ENCODE data around the gene KANK2. TPM values are rescaled to one million over a fixed set of nuclear protein-coding genes. Genes with fewer than 3 reads are reported as not detected.

The KANK2 gene
- total RNA-seq, 1 experiment from 2014 or later: 27.8 TPM

DNA sequence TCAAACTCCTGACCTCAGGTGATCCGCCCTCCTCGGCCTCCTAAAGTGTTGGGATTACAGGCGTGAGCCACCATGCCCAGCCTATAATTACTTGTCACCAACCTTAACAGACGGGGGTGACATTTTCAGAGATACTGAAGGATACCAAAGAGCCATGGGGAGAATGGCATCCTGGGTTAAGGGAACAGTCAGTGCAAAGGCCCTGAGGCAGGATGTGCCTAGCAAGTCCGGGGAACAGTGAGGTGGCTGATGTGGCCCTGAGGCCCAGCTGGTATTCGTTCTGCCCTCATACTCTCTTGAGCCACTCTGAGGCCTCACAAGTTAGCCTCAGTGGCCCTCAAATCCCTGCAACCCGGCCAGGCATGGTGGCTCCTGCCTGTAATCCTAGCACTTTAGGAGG, 27.1 kb upstream of the KANK2 start:
- H3K27ac Mint-ChIP-seq (ENCODE audit: unreplicated experiment): no peak overlapping the region
- intact Hi-C loops (cut with micrococcal nuclease; ENCODE audit: unreplicated experiment): no loop called here
- H3K4me3 Mint-ChIP-seq (ENCODE audit: low read depth, unreplicated experiment): no peak overlapping the region
- peaks cover 3% of the 10 kb centered on the region for H3K9me3 Mint-ChIP-seq (ENCODE audit: low read depth, unreplicated experiment)
- CTCF ChIA-PET: no interaction called here
- no peaks in the 10 kb centered on the region for H3K27me3 Mint-ChIP-seq (ENCODE audit: unreplicated experiment)
- TF ChIP-seq, protein P1, sequence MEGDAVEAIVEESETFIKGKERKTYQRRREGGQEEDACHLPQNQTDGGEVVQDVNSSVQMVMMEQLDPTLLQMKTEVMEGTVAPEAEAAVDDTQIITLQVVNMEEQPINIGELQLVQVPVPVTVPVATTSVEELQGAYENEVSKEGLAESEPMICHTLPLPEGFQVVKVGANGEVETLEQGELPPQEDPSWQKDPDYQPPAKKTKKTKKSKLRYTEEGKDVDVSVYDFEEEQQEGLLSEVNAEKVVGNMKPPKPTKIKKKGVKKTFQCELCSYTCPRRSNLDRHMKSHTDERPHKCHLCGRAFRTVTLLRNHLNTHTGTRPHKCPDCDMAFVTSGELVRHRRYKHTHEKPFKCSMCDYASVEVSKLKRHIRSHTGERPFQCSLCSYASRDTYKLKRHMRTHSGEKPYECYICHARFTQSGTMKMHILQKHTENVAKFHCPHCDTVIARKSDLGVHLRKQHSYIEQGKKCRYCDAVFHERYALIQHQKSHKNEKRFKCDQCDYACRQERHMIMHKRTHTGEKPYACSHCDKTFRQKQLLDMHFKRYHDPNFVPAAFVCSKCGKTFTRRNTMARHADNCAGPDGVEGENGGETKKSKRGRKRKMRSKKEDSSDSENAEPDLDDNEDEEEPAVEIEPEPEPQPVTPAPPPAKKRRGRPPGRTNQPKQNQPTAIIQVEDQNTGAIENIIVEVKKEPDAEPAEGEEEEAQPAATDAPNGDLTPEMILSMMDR (IDR thresholded peaks at IDR 0.05; ENCODE audit: unreplicated experiment): no peak
- no TSS peak for BruUV-seq (replicated peaks)
- DNase-seq: no peak
- H3K36me3 Mint-ChIP-seq (ENCODE audit: insufficient read depth, unreplicated experiment): peaks cover 24% of the 10 kb centered on the region
- H3K4me1 Mint-ChIP-seq (ENCODE audit: low read depth, unreplicated experiment): no peaks in the 10 kb centered on the region

DNA sequence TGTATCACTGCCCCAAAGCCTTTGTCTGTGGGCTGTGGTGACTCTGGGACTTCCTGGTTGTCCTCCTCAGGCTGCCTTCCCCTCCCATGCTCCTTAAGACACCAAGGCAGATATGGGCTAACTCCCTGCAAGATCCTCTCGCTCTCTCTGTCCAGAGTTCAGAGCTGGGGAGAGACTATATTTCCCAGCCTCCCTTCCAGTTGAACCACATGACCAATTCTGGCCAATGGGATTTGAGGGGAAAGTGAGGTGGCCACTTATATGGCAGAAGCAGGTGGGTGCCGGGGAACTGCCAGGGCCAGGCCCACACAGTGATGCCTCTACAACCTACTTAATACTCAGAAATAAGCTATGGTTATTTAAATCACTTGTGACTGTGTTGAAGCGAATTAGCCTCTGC, 25.9 kb upstream of the KANK2 start:
- CTCF ChIA-PET: no interaction called here
- no peaks in the 10 kb centered on the region for H3K4me1 Mint-ChIP-seq (ENCODE audit: low read depth, unreplicated experiment)
- intact Hi-C loops (cut with micrococcal nuclease; ENCODE audit: unreplicated experiment): no loop called here
- peaks cover 24% of the 10 kb centered on the region for H3K36me3 Mint-ChIP-seq (ENCODE audit: insufficient read depth, unreplicated experiment)
- H3K27ac Mint-ChIP-seq (ENCODE audit: unreplicated experiment): no peak overlapping the region
- TF ChIP-seq, protein P1 (IDR thresholded peaks at IDR 0.05; ENCODE audit: unreplicated experiment): no peak
- H3K27me3 Mint-ChIP-seq (ENCODE audit: unreplicated experiment): no peaks in the 10 kb centered on the region
- H3K4me3 Mint-ChIP-seq (ENCODE audit: low read depth, unreplicated experiment): no peak overlapping the region
- no TSS peak for BruUV-seq (replicated peaks)
- peaks cover 3% of the 10 kb centered on the region for H3K9me3 Mint-ChIP-seq (ENCODE audit: low read depth, unreplicated experiment)
- no peak for DNase-seq

DNA sequence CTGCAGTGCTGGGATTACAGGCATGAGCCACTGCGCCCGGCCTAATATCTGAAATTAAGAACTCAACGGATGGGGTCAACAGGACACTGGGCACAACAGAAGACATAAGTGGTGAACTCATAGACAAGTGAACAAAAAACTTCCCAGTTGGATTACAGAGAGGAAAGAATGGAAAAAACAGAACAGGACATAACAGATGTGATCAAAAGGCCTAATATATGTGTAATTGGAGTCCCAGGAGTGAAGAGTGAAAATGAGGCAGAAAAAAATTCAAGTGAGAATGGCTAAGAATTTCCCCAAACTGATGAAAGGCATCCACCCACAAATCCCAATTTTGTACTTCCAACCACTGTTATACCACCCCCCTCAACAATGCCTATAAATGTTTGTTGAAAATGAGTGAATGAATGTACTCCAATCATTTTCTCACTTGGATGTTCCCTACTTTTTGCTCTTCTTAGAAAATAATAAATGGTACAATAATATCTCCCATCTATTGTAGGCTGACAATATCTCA, 23.8 kb upstream of the KANK2 start:
- Mint-ChIP-seq H3K4me3 (ENCODE audit: low read depth, unreplicated experiment) (no peak overlapping the region), H3K4me1 (ENCODE audit: low read depth, unreplicated experiment) (no peaks in the 10 kb centered on the region), H3K27ac (ENCODE audit: unreplicated experiment) (no peak overlapping the region), H3K36me3 (ENCODE audit: insufficient read depth, unreplicated experiment) (peaks cover 22% of the 10 kb centered on the region), H3K9me3 (ENCODE audit: low read depth, unreplicated experiment) (peaks cover 3% of the 10 kb centered on the region), H3K27me3 (ENCODE audit: unreplicated experiment) (no peaks in the 10 kb centered on the region)
- TF ChIP-seq, protein P1 (IDR thresholded peaks at IDR 0.05; ENCODE audit: unreplicated experiment): no peak
- DNase-seq: no peak
- no TSS peak for BruUV-seq (replicated peaks)
- intact Hi-C loops (cut with micrococcal nuclease; ENCODE audit: unreplicated experiment): no loop called here
- CTCF ChIA-PET: no interaction called here

DNA sequence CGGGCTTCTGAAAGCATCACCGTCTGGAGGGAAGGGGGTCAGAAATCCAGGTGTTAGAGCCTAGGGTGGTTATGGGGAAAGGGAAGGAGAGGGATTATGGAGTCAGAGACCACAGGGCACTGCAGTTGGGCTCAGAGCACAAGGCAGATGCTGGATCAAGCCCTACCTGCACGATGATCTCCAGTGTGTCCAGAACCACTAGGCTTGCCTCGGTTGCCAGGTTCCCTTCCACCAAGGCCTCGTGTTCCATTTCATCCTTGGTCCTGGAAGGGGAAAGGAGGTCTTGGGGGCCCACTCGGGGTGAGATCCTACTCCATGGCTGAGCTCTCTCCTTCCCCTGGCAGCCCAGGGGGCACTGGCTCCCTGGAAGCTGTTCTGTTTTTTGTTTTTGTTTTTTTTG, 17.0 kb upstream of the KANK2 start:
- no peak overlapping the region for H3K4me3 Mint-ChIP-seq (ENCODE audit: low read depth, unreplicated experiment)
- H3K9me3 Mint-ChIP-seq (ENCODE audit: low read depth, unreplicated experiment): no peaks in the 10 kb centered on the region
- intact Hi-C loops (cut with micrococcal nuclease; ENCODE audit: unreplicated experiment): no loop called here
- CTCF ChIA-PET: interaction anchor here (0.6 kb wide), 1 partner anchor 17 kb away, joined by 4 read pairs; no protein-coding TSS in a partner anchor
- no peak for DNase-seq
- no peak overlapping the region for H3K27ac Mint-ChIP-seq (ENCODE audit: unreplicated experiment)
- H3K36me3 Mint-ChIP-seq (ENCODE audit: insufficient read depth, unreplicated experiment): peaks cover 5% of the 10 kb centered on the region
- H3K4me1 Mint-ChIP-seq (ENCODE audit: low read depth, unreplicated experiment): no peaks in the 10 kb centered on the region
- BruUV-seq (replicated peaks): no TSS peak
- TF ChIP-seq, protein P1 (IDR thresholded peaks at IDR 0.05; ENCODE audit: unreplicated experiment): no peak
- no peaks in the 10 kb centered on the region for H3K27me3 Mint-ChIP-seq (ENCODE audit: unreplicated experiment)
